OCI-LY7 (cell line): Measurements from ENCODE around the gene ESD.

ENCODE experiments used
- CTCF ChIP-seq: fragments of 200-600 bp; sonication (generic); conservative IDR thresholded peaks from 2 replicates; pipeline ENCODE4 v1.5.1; 2014; ENCODE audit warnings: mild to moderate bottlenecking, antibody characterized with exemption, low read length, moderate library complexity, mixed read lengths
- EZH2phosphoT487 ChIP-seq: fragments of 200-600 bp; sonication (generic); IDR thresholded peaks from 2 replicates; pipeline ENCODE4 v1.6.1; 2018; ENCODE audit warnings: low read depth, borderline replicate concordance, mild to moderate bottlenecking, mixed run types, antibody characterized with exemption, low read length, moderate library complexity, mixed read lengths

DNA sequence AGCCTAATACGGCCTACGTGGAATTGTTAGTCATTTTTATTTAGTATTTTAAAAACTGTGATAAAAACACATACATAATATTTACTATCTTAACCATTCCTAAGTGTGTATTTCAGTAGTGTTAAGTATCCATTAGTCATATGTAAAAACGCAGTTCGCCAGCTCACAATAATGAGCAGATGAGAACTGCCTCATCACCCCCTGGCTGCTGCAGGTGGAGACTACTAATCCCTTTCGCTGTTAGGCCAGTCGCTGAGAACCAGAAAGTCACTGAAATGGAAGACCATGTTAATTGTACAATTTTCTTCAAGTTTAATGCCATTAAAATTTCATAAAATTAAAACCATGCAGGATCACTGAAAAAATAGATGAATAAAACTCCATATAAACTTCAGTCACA, 1.6 kb downstream of the ESD start:
- TF ChIP-seq CTCF (no peak), EZH2phosphoT487 (no peak)
